ENCODE data around the gene PTPN18. TPM values are rescaled to one million over a fixed set of nuclear protein-coding genes. Genes with fewer than 3 reads are reported as not detected.

PTPN18 gene
- total RNA-seq, 2 donors from 2014 or later = 13.3 to 20.8 TPM

DNA sequence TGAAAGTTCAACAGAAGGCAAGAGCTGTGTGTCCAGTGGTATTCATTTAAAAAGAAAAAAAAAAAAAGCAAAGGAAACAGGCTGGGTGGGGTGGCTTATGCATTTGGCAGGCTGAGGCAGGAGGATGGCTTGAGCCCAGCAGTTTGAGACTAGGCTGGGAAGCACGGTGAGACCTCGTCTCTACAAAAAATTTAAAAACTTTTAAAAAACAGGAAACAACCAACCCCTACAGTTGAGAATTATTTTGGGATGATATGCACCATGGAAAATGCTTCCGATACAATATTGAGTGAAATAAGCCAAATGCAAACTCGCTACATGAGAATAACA, 31.2 kb downstream of the PTPN18 start:
- Histone ChIP-seq H3K27me3 (no peaks in the 10 kb centered on the region), H3K4me1 (peaks cover 0 to 45% of the 10 kb centered on the region in 2 donors), H3K27ac (peak overlapping the region in 1 of 2 donors; percentile 53), H3K9me3 (no peaks in the 10 kb centered on the region), H3K4me3 (no peak overlapping the region), H3K36me3 (no peaks in the 10 kb centered on the region)
- TF ChIP-seq, protein P1, sequence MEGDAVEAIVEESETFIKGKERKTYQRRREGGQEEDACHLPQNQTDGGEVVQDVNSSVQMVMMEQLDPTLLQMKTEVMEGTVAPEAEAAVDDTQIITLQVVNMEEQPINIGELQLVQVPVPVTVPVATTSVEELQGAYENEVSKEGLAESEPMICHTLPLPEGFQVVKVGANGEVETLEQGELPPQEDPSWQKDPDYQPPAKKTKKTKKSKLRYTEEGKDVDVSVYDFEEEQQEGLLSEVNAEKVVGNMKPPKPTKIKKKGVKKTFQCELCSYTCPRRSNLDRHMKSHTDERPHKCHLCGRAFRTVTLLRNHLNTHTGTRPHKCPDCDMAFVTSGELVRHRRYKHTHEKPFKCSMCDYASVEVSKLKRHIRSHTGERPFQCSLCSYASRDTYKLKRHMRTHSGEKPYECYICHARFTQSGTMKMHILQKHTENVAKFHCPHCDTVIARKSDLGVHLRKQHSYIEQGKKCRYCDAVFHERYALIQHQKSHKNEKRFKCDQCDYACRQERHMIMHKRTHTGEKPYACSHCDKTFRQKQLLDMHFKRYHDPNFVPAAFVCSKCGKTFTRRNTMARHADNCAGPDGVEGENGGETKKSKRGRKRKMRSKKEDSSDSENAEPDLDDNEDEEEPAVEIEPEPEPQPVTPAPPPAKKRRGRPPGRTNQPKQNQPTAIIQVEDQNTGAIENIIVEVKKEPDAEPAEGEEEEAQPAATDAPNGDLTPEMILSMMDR (IDR thresholded peaks at IDR 0.05) = no peak
- DNase-seq (ENCODE audit: low spot score) = no peak

DNA sequence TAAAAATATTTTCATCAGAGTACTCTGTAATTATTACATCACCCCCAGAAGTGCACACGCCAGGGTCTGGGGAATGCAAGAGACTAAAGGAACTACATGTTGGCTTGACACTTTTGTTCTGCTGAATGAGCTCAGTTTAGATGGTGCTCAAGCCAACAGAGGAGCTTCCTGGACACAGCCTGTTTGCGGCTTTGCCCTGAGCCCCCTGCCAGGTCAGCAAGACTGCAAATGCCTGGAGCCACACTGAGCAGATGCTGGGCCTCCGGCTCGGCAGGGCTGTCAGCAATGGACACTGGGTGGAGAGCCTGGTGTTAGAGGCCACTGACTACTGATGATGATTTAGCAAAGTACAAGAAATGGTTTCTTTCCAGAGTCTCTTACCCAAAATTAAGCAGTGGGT, 31.9 kb downstream of the PTPN18 start:
- H3K4me1 ChIP-seq = peaks cover 0 to 49% of the 10 kb centered on the region in 2 donors
- peak overlapping the region; percentile 11 to 53 for H3K27ac ChIP-seq
- no peaks in the 10 kb centered on the region for H3K27me3 ChIP-seq
- no peak overlapping the region for H3K4me3 ChIP-seq
- H3K9me3 ChIP-seq = no peaks in the 10 kb centered on the region
- H3K36me3 ChIP-seq = no peaks in the 10 kb centered on the region
- TF ChIP-seq, protein P1 (IDR thresholded peaks at IDR 0.05) = no peak
- DNase-seq (ENCODE audit: low spot score) = no peak

DNA sequence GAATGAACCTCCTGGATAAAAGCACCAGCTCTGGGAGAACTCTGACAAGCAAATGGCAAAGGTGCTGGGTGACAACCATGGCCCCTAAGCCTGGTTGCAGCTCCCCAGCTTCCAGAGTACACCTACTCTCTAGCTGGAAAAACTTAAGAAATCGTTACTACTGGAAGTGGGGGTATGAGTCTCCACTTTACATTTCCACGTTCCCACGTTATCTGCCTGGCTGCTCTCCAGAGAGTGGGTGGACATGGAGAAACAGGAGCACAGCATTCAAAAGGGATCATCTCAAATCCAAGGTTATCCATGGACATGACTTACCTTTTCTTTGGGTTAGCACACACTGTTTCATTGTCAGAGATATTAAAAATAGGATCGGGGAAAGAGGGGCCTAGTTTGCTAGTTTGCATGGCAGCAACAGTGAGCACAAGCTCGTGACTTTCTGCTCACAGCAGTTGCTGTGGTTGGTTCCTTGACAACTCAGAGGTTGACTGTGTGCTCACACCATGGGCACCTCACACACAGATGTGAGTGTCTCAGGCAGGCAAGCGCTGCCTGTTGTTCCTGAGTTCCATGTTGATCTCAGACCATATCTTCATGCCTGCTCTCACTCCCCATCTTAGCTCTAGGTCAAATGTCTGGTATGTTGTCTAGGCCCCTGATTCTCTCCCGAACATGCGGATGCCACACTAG, 32.5 kb downstream of the PTPN18 start:
- DNase-seq (ENCODE audit: low spot score) = no peak
- Histone ChIP-seq H3K4me3 (no peak overlapping the region), H3K9me3 (no peaks in the 10 kb centered on the region), H3K27ac (peak overlapping the region; percentile 11 to 53), H3K36me3 (no peaks in the 10 kb centered on the region), H3K27me3 (no peaks in the 10 kb centered on the region), H3K4me1 (peaks cover 0 to 49% of the 10 kb centered on the region in 2 donors)
- TF ChIP-seq, protein P1 (IDR thresholded peaks at IDR 0.05) = no peak

DNA sequence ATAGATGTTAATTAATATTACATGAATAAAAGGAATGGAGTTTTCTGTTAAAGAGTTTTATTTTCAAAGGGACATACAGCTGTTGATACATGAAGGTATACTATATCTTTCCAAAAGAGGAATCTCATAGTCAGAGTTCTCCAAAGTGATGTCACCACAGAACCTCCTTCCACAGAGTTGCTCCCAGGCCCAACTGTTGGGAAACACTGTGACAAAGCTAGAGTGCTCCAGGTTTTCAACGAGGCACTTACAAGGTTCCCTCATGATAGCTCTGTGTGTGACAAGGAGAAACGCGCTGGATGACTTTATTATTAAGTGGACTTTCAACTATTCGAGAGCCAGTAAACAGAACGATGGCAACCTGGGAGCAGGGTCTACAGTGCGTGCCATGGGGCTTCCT, 33.5 kb downstream of the PTPN18 start:
- Histone ChIP-seq H3K27ac (peak overlapping the region in 1 of 2 donors; percentile 94), H3K9me3 (no peaks in the 10 kb centered on the region), H3K4me3 (no peak overlapping the region), H3K27me3 (no peaks in the 10 kb centered on the region), H3K36me3 (no peaks in the 10 kb centered on the region), H3K4me1 (peaks cover 0 to 49% of the 10 kb centered on the region in 2 donors)
- TF ChIP-seq, protein P1 (IDR thresholded peaks at IDR 0.05) = no peak
- no peak for DNase-seq (ENCODE audit: low spot score)

GRCh38 chr2:130389783-130390182, 33.9 kb downstream of the PTPN18 start:
- Histone ChIP-seq H3K4me1 (peaks cover 0 to 49% of the 10 kb centered on the region in 2 donors), H3K36me3 (no peaks in the 10 kb centered on the region), H3K27ac (peak overlapping the region; percentile 90 to 94), H3K4me3 (no peak overlapping the region), H3K9me3 (no peaks in the 10 kb centered on the region), H3K27me3 (no peaks in the 10 kb centered on the region)
- DNase-seq (ENCODE audit: low spot score) = no peak
- TF ChIP-seq, protein P1 (IDR thresholded peaks at IDR 0.05) = no peak
